ENCODE results near the gene GRIK3.

DNA sequence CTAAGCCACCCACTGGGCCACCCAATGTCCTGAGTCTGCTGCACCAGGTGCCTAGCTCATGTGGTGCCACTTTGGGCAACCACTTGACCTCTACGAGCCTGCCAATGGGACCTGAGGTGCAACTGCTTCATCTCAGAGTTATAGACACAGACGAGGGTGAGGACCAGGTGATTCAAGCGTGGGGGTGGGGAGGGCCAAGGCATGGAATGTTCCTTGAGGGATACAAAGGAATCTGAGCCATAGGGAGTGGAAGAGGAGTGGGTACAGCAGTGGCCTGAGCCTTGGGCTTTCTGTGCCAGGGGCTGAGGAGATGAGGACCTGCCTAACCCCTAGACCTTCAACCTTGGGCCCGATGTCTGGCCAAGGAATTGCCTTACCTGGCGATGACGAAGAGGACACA is 209.1 kb downstream of the GRIK3 start:
- no peak for TF ChIP-seq POLR2A (IDR thresholded peaks at IDR 0.05; ENCODE audit: low read depth, low read length)
- TF ChIP-seq POLR2AphosphoS5 (IDR thresholded peaks at IDR 0.05; ENCODE audit: low read depth, low read length): no peak
- TF ChIP-seq TAF1 (IDR thresholded peaks at IDR 0.05; ENCODE audit: borderline replicate concordance, low read depth, low read length): no peak

Data from GM12892 (cell line).